Liver (tissue), 9 donors: ENCODE measurements around the gene TSPAN18. TPM values are rescaled to one million over a fixed set of nuclear protein-coding genes. Genes with fewer than 3 reads are reported as not detected.

ENCODE experiments used
- DNase-seq: peaks from one replicate; pipeline ENCODE4 v3.0.0-alpha.2; 2017; ENCODE audit warnings: low spot score
- H3K27ac ChIP-seq, 2 donors: one replicate each; pipeline ENCODE4 v1.7.0; 2013; ENCODE audit warnings: inconsistent platforms in 2 of 2, low read length in 2 of 2, control low read depth in 1 of 2, low read depth in 1 of 2, mild to moderate bottlenecking in 1 of 2
- H3K27me3 ChIP-seq, 4 donors: one replicate each; pipeline versions ENCODE4 v1.6.1 to v1.7.0; 2013; ENCODE audit warnings: low read length in 3 of 4, inconsistent platforms in 1 of 4, mild to moderate bottlenecking in 1 of 4, moderate library complexity in 1 of 4; ENCODE audit not compliant: control insufficient read depth in 4 of 4, insufficient read depth in 4 of 4
- H3K36me3 ChIP-seq, 4 donors: one replicate each; pipeline versions ENCODE4 v1.6.1 to v1.7.0; 2013; ENCODE audit warnings: low read length in 3 of 4, mild to moderate bottlenecking in 3 of 4, low read depth in 1 of 4, moderate library complexity in 1 of 4; ENCODE audit not compliant: control insufficient read depth in 4 of 4, insufficient read depth in 3 of 4
- H3K4me1 ChIP-seq, 4 donors: one replicate each; pipeline versions ENCODE4 v1.6.1 to v1.7.0; 2013; ENCODE audit warnings: low read length in 3 of 4, mild to moderate bottlenecking in 3 of 4, moderate library complexity in 1 of 4; ENCODE audit not compliant: control insufficient read depth in 4 of 4, insufficient read depth in 4 of 4
- H3K4me3 ChIP-seq, 3 donors: one replicate each; pipeline versions ENCODE4 v1.6.1 to v1.7.0; 2013; ENCODE audit warnings: low read length in 3 of 3, control low read depth in 1 of 3, low read depth in 1 of 3, mild to moderate bottlenecking in 1 of 3
- H3K9ac ChIP-seq, 2 donors: one replicate each; pipeline ENCODE4 v1.7.0; 2013; ENCODE audit warnings: low read length in 2 of 2, mild to moderate bottlenecking in 2 of 2, moderate library complexity in 2 of 2, control low read depth in 1 of 2, low read depth in 1 of 2
- H3K9me3 ChIP-seq, 4 donors: one replicate each; pipeline versions ENCODE4 v1.6.1 to v1.7.0; 2013; ENCODE audit warnings: low read length in 3 of 4; ENCODE audit not compliant: control insufficient read depth in 4 of 4
- ATF3 ChIP-seq: IDR thresholded peaks from 2 replicates; pipeline ENCODE4 v1.6.1; 2016; ENCODE audit warnings: antibody characterized with exemption
- CTCF ChIP-seq: fragments of 150-350 bp; IDR thresholded peaks from 2 replicates; pipeline ENCODE4 v1.5.1; 2017; ENCODE audit warnings: improper control_type of control experiment, low read depth, low read length; ENCODE audit not compliant: missing input control
- EGR1 ChIP-seq, 2 donors: IDR thresholded peaks; 2 replicates each; pipeline ENCODE4 v1.6.1; 2016 to 2018; ENCODE audit warnings: antibody characterized with exemption in 2 of 2, low read depth in 2 of 2
- FOXA1 ChIP-seq: IDR thresholded peaks from 2 replicates; pipeline ENCODE4 v1.6.1; 2016; ENCODE audit warnings: antibody characterized with exemption
- GABPA ChIP-seq, 2 donors: IDR thresholded peaks in 1 of 2; conservative IDR thresholded peaks in 1 of 2; 2 replicates each; pipeline ENCODE4 v1.6.1; 2016; ENCODE audit warnings: antibody characterized with exemption in 2 of 2, mild to moderate bottlenecking in 1 of 2, moderate library complexity in 1 of 2
- HNF4A ChIP-seq, 2 donors: conservative IDR thresholded peaks; 2 replicates each; pipeline ENCODE4 v1.6.1; 2016; ENCODE audit warnings: antibody characterized with exemption in 2 of 2, mild to moderate bottlenecking in 2 of 2
- HNF4G ChIP-seq: IDR thresholded peaks from 2 replicates; pipeline ENCODE4 v1.6.1; 2016; ENCODE audit warnings: antibody characterized with exemption
- JUND ChIP-seq, 2 donors: IDR thresholded peaks; 2 replicates each; pipeline ENCODE4 v1.6.1; 2016; ENCODE audit warnings: antibody characterized with exemption in 2 of 2
- MAX ChIP-seq: IDR thresholded peaks from 2 replicates; pipeline ENCODE4 v1.6.1; 2016; ENCODE audit warnings: antibody characterized with exemption
- NR2F2 ChIP-seq: IDR thresholded peaks from 2 replicates; pipeline ENCODE4 v1.6.1; 2016; ENCODE audit warnings: antibody characterized with exemption
- RAD21 ChIP-seq, 2 donors: IDR thresholded peaks; 2 replicates each; pipeline ENCODE4 v1.6.1; 2016; ENCODE audit warnings: antibody characterized with exemption in 2 of 2, mild to moderate bottlenecking in 2 of 2
- REST ChIP-seq: IDR thresholded peaks from 2 replicates; pipeline ENCODE4 v1.6.1; 2016; ENCODE audit warnings: antibody characterized with exemption, mild to moderate bottlenecking
- RXRA ChIP-seq, 2 donors: IDR thresholded peaks; 2 replicates each; pipeline ENCODE4 v1.6.1; 2017 to 2018; ENCODE audit warnings: antibody characterized with exemption in 2 of 2, mild to moderate bottlenecking in 1 of 2
- SP1 ChIP-seq: IDR thresholded peaks from 2 replicates; pipeline ENCODE4 v1.6.1; 2018; ENCODE audit warnings: antibody characterized with exemption, mild to moderate bottlenecking
- TAF1 ChIP-seq: conservative IDR thresholded peaks from 2 replicates; pipeline ENCODE4 v1.6.1; 2016; ENCODE audit warnings: antibody characterized with exemption, mild to moderate bottlenecking
- YY1 ChIP-seq: IDR thresholded peaks from 2 replicates; pipeline ENCODE4 v1.6.1; 2016; ENCODE audit warnings: antibody characterized with exemption, mild to moderate bottlenecking
- ZBTB33 ChIP-seq: IDR thresholded peaks from 2 replicates; pipeline ENCODE4 v1.6.1; 2016; ENCODE audit warnings: antibody characterized with exemption
- WGBS: extraction: QIAGEN DNeasy Blood & Tissue Kit; methylation state at CpG from one replicate; pipeline ENCODE4 v1.1.7; 2013; 5-methylcytosine and 5-hydroxymethylcytosine counted together
- polyA plus RNA-seq, 2 donors: library from polyadenylated mRNA; stranded (reverse) in 1 of 2; unstranded in 1 of 2; fragments of 200-250 nt in 1 of 2; fragments of >200 nt in 1 of 2; fragmentation: Nextera tagmentation in 1 of 2; extraction: Ambion mirVana in 1 of 2; gene quantifications; one replicate each; pipeline versions ENCODE4 v1.2.1 to v1.2.3, GENCODE V29; 2013 to 2015
- total RNA-seq, 2 donors: library from RNA; depleted of rRNA; stranded (reverse); fragments of >200 nt; gene quantifications; one replicate each; pipeline ENCODE4 v1.2.3, GENCODE V29; 2014
- donor health status: healthy.
- donor health status: healthy.
- donor health status: healthy.
- donor health status: healthy.
- donor health status: healthy.

Gene TSPAN18
- total and polyA plus RNA-seq, 4 donors, result 1.2 to 5.0 (median 2.8) TPM

- no peak for DNase-seq
- WGBS, result 92% methylated on average over 3 of the region's 3 CpGs
- Histone ChIP-seq H3K4me1 (no peaks in the 10 kb centered on the region), H3K27me3 (peaks cover 0 to 2% (median 0%) of the 10 kb centered on the region in 4 donors), H3K9ac (no peak overlapping the region), H3K36me3 (no peaks in the 10 kb centered on the region), H3K27ac (no peak overlapping the region), H3K4me3 (no peak overlapping the region), H3K9me3 (peaks cover 0 to 3% (median 1%) of the 10 kb centered on the region in 4 donors)
- TF ChIP-seq TAF1 (no peak), RXRA (IDR thresholded peaks at IDR 0.05) (no peak), HNF4G (no peak), MAX (no peak), RAD21 (IDR thresholded peaks at IDR 0.05) (no peak), JUND (IDR thresholded peaks at IDR 0.05) (no peak), HNF4A (conservative IDR thresholded peaks at IDR 0.05) (no peak), NR2F2 (no peak), SP1 (no peak)
Measured at GRCh38 chr11:44690651-44691050, 36.1 kb upstream of the TSPAN18 start.

- Histone ChIP-seq H3K27me3 (no peaks in the 10 kb centered on the region), H3K9ac (no peak overlapping the region), H3K36me3 (no peaks in the 10 kb centered on the region), H3K27ac (no peak overlapping the region), H3K9me3 (peaks cover 0 to 3% (median 1%) of the 10 kb centered on the region in 4 donors), H3K4me3 (no peak overlapping the region), H3K4me1 (no peaks in the 10 kb centered on the region)
- TF ChIP-seq HNF4G, result no peak
- no peak for TF ChIP-seq FOXA1
- TF ChIP-seq EGR1 (IDR thresholded peaks at IDR 0.05; ENCODE audit: low read depth in 2 of 2), result no peak
- TF ChIP-seq REST, result no peak
- TF ChIP-seq JUND (IDR thresholded peaks at IDR 0.05), result no peak
- no peak for TF ChIP-seq ZBTB33
- TF ChIP-seq MAX, result no peak
- no peak for TF ChIP-seq RXRA (IDR thresholded peaks at IDR 0.05)
- no peak for TF ChIP-seq RAD21 (IDR thresholded peaks at IDR 0.05)
- TF ChIP-seq CTCF, result no peak
- TF ChIP-seq ATF3, result no peak
- TF ChIP-seq TAF1, result no peak
- no peak for TF ChIP-seq GABPA (IDR thresholded peaks at IDR 0.05 in 1 of 2, conservative IDR thresholded peaks at IDR 0.05 in 1 of 2)
- no peak for TF ChIP-seq YY1
- TF ChIP-seq NR2F2, result no peak
- no peak for TF ChIP-seq HNF4A (conservative IDR thresholded peaks at IDR 0.05)
- 95% methylated on average over 10 of the region's 10 CpGs for WGBS
- no peak for DNase-seq
Measured at GRCh38 chr11:44692460-44692859, 34.3 kb upstream of the TSPAN18 start.
